NAMALWA (cell line): ENCODE data around the gene GTF2H3.

Experiments used
- DNase-seq: peaks from one replicate; pipeline ENCODE4 v3.0.0-alpha.2; 2015; ENCODE audit warnings: low spot score

The GTF2H3 gene

DNA sequence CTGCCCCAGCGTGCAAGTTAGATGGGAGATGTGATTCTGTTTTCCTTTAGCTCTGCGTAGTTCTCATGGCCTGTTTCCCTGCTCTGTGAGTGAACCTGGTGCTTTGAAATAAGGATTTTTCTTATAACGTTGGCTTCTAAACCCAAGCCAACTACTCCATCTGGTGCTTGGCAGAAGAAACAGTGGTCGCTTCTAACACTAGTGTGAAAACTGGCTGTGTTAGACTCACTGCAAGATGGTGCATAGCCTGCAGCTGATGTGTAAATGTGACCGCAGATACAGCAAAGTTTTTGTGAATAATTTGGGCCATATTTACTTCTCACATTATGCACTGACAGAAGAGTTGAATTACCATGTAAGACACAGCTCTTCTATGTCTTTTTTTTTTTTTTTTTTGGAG, 12.2 kb downstream of the GTF2H3 start:
- no peak for DNase-seq

DNA sequence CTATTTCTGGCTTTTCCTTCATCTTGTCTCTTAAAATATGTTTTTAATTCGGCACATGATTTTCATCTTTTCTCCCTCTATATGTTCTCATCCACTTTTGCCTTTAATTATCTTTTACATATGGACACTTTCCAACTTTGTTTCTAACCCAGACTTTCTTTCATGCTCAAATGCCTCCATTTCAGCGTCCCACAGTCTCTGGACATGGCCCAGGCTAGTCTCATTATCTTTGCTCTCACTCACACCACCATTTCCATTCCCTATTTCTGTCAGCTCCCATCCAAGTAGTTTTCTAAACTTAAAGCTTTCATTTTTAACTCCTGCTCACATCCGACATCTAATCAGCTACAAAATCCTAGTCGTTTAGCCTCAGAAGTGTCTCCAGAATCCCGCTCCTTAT, 14.8 kb downstream of the GTF2H3 start:
- DNase-seq, result no peak

DNA sequence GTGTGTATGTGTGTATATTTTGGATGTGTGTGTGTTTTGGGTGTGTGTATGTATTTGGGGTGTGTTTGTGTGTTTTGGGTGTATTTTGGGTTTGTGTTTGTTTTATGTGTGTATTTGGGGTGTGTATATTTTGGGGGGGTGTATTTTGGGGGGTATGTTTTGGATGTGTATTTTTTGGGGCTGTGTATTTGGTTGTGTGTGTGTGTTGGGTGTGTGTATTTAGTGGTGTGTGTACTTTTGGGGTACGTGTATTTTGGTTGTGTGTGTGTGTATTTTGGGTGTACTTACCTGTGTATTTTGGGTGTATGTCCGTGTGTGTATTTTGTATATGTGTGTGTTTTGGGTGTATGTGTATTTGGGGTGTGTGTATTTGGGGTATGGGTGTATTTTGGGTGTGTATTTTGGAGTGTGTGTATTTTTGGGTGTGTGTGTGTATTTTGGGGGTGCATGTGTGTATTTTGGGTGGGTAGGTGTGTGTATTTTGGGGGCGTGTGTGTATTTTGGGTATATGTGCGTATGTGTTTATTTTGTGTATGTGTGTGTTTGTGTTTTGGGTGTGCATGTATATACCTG, 20.6 kb downstream of the GTF2H3 start:
- DNase-seq, result no peak

DNA sequence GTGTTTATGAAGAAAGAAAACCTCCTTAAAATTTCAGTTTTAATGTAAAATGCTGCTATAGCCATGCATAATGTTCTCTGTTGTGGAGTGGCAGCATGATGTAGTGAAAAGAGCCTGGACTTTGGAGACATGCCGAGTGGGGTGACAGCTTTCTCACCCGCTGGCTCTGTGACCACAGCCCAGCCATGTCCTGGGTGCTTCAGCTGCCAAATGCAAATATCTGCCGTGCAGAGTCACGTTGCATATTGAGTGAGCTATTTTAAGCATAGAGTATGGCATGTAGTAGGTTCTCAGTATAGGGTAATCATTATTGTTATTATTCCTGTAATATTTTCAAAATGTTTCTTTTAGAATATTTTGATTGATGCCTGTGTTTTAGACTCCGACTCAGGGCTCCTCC, 21.8 kb downstream of the GTF2H3 start:
- DNase-seq, result peak; percentile 63

DNA sequence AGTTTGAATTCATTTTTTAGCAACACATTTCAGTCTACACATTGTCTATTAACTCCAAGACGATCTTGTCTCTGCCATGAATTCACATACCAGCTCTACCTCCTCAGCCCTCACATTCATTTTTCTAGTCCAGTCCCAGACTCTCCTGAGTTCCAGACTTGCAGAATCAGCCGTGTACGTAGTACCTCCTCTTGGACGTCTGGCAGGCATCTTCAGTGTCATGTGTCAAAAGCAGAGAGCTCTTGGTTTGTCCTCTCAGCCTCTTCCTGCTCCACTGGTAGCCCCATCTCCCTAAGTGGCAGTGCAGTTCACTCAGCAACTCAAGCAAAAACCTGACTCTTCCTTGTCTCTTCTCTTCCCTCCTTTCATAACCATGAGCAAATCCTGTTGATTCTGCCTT, 22.8 kb downstream of the GTF2H3 start:
- DNase-seq, result no peak

DNA sequence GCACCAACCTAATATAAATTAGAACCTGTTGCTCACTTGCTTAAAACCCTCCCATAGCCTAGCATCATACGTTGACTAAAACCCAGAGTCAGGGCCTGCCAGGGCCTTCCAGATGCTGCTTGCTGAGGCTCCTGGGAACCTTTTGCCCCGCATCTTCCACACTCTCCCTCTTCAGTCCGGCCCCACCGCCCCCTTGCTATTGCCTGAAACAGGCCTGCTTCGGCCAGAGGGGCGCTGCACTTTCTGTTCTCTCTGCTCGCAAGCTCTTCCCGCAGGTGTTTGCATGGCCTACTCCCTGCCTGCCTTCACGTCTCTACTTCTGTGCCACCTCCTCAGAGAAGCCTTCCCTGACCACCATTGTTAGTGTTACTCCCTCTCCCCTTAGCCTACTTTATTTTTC, 23.6 kb downstream of the GTF2H3 start:
- DNase-seq, result no peak

DNA sequence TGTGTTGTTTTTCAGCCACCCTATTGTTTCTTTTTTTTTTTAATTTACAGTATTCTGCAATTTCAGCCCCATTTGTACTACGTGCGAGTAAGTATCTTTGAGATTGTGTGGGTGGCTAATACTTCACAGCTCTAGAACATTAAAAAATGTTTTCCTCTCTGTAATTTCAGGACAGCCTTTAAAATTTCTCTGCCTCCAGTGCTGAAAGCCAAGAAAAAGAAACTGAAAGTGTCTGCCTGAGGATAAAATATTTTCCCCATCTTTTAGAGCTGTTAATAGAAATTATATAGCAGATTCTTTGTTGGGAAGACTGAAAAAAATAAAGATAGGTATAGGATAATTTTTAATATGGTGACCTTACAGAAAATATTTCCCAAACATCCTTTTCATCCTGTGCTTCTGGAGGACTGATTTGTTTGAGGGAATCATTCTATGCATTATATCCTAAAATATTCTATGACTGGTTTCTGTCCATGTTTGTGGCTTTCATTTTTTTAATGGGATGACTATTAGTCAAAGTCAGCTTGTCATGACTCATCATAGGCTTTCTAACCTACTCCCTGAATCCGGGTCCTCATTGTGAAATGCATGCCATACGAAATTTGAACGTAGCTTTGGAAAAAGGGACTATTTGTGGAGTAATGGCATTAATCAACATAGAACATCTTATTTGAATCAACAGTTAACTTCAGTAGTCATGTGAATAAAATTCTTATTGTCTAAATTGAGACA, 26.5 kb downstream of the GTF2H3 start:
- DNase-seq, result no peak

DNA sequence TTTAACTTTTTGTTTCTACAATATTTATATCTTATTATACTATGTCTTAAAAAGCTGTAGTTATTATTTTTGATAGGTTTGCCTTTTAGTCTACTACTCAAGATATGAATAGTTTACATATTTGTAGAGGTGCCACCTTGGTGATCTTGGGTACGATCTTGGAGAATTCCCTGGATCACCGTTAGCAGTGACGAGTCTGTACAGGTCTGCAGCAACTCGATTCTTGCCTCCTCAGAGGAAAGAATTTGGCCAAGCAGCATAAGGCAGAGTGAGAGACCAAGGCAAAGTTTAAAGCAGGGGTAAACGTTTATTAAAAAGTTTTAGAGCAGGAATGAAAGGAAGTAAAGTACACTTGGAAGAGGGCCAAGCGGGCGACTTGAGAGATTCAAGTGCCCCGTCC, 34.1 kb downstream of the GTF2H3 start:
- DNase-seq, result no peak

DNA sequence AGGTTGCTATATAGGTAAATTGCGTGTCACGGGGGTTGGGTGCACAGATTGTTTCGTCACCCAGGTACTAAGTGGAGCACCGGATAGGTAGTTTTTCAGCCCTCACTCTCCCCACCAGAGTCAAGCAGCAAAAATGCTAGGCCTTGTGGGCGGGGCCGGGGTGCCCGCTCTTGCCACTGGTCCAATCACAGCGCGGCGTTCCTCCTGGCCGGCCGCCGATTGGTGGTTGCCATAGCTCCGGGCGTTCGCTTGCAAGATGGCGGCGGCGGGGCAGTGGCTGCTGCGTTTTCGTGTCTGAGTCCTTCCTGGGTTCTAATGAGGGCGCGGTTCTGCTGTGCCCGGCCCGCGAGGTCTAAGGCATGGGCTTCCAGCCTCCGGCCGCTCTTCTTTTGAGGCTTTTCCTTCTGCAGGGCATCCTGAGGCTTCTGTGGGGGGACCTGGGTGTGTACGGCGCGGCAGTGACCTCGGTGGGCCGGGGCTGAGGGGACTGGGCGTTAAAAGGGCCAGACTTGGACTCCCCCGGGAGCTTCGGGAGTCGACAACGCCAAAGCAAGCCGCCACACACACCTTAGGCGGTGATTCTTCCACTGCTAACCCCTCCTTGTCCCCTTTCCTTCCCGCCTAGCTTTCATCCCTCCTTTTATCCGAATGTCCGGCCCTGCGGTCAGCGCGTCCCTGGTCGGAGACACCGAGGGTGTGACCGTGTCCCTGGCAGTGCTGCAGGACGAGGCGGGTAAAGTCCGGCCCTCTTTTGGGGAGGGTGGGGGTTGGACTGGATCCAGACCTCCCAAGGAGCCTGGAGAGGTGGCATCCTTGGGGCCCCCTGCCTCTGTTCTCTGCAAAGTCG, 37.5 kb downstream of the GTF2H3 start, which contains the start of gene TCTN2:
Gene TCTN2, plus strand, starts transcription at position 232 of the 847 bp plus-strand sequence. Its CDS starts 128 bp downstream, at position 360.
- peak; percentile 95 for DNase-seq

DNA sequence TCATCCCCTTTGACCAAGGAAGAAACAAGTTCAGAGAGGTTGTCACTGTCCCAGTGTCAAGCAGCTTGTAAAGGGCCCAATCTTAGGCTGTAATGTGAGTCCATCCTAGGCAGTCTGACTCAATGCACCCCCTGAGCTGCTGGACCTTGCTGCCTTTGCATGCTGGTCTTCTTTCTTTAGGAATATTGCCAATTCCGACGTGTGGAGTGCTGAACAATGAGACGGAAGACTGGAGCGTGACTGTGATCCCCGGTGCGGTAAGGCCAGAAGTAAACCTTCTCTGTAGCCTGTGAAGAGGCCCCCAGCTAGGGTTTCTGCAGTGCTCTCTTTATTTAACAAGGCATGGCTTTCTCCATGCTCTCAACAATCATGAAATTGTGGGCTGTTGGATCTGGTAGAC, 38.2 kb downstream of the GTF2H3 start:
- no peak for DNase-seq

DNA sequence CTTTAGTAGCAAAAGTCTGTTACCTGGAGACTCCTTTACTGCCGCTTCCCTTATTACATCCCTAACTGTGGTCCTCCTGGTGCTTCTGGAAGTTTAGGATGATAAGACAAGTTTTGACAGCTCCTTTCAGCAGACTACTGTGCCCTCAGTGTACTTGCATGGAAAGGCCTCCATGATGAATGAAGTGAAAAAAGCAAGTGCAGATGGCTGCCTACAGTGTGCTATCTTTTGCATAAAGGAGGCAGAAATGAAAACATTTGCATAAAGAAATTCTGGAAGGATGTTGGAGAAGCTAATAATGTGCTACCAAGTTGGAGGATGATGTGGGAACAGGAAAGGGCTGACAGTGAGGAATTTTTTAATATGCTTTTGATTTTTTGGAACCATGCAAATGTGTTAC, 41.8 kb downstream of the GTF2H3 start:
- DNase-seq, result no peak

DNA sequence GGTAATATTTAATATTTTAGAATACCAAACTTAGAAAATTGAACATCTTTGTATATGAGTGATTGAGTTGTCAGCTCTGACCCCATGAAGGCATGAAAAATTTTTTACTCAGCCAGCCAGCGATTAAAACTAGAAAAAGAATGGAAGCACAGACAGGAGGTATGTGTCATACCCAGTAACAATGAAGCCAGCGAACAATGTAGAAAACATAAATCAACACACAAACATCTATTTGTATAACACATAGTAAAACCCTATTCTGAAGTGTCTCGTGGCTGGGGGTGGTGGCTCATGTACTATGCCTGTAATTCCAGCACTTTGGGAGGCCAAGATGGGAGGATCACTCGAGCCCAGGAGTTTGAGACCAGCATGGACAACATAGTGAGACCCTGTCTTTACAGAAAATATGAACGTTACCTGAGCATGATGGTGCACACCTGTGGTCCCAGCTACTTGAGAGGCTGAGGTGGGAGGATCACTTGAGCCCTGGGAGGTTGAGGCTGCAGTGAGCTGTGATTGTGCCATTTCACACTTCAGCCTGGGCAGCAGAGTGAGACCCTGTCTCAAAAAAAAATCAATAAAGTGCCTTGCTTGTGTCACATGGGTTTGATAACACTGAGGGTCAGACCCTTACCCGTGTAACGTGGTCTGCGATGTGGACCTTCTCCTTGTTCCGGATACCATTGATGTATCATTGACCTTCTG, 43.1 kb downstream of the GTF2H3 start:
- no peak for DNase-seq

DNA sequence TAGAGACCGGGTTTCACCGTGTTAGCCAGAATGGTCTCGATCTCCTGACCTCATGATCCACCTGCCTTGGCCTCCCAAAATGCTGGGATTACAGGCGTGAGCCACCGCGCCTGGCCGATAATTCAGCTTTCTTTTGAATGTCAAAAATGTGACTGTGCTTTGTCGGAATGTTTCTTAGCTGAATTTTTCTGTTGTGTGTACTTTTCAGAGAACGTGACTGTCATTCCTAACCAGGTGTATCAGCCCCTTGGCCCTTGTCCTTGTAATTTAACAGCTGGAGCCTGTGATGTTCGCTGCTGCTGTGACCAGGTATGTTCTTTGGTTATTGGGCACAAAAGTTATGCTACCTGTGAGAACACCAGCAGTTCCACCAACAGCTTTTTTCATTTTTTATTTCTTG, 45.4 kb downstream of the GTF2H3 start:
- DNase-seq, result no peak

DNA sequence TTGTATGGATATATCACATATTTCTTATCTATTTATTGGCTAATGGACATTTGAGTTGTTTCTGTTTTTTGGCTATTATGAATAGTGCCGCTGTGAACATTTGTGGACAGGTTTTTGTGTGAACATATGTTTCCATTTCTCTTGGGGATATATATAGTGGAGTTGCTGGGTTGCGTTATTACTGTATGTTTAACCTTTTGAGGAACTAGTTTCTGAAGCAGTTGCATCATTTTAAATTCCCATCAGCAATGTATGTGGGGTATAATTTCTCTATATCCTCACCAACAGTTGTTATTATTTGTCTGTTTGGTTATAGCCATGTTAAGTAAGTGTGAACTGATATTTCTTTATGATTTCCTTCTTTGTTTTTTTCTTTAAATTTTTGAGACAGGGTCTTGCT, 48.0 kb downstream of the GTF2H3 start:
- peak; percentile 13 for DNase-seq

DNA sequence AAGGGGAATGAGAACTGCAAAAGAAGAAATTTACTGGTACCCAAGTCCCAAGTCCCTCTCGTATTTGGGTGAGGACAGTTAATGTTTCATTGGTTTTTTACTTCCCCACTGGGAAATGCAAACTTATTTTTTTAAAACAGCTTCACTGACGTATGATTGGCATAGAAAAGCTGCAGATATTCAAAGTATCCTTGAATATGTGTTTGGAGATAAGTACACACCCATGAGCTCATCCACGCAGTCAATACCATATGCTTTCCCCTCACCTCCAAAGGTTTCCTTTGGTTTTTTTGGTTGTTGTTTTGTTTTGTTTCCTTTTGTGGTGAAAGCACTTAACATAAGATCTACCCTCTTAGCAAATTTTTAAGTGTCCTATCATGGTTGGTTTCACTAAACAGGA, 50.3 kb downstream of the GTF2H3 start:
- no peak for DNase-seq

DNA sequence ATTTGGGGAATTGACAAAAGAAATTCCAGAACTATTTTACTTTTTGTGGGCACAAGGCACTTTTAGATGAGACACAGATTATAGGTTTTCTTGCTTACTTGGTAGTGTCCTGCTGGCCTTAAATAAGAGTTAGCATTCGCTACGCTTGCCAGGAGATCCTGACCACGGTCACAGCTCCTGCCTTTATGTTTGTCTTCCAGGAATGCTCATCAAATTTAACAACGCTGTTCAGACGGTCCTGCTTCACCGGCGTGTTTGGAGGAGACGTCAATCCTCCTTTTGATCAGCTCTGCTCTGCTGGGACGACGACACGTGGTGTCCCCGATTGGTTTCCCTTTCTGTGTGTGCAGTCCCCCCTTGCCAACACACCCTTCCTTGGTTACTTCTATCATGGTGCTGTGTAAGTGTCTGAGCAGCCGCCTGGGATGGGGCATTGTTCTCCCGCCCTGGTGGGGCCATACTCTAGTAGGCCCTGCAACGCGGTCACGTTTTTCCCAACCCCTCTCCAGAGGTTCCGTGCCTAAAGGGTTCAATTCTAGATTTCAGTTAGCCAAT, 53.1 kb downstream of the GTF2H3 start:
- DNase-seq, result no peak

DNA sequence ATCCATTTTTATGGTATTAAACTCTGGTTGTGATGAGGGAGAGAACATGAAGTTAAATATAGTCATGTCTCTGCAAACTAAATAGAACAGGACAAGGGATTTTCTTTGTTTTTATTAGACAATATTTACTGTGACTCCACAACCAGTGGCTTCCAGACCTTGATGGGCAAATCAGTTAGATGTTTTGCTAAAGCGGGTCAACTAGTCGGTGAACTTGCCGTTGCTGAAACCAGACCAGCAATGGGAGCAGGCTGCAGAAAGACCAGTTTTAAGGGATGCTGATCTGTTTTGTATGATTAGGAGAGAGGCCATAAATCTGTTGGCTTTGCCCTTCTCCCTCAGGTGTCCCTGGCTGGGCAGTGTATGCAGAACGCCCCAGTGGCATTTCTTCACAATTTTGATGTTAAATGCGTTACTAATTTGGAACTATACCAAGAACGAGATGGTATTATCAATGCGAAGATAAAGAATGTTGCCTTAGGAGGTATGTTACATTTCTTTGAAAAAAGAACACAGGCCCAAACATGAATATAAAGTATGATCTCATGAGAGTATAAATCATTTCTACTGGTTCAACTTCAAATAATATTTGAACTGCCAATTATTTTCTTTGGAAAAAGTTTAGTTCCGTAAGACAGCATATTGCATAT, 56.7 kb downstream of the GTF2H3 start:
- no peak for DNase-seq

DNA sequence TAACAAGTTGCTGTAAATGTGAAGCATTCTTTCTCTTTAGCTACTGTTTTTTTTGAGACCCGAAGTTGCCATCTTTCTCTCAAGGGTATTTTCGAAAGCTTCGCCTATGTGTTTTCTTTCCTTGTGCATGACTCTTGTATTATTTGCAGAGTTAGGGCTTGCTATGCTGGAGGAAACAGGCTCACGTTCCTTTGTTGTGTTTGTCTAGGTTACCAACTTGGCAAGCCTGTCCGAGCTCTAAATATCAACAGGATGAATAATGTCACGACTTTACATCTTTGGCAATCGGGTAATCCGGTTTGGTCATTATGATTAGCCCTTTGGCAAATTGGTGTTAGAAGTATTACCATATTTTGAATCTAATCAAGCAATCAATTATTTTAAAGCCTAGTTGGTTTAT, 62.6 kb downstream of the GTF2H3 start:
- no peak for DNase-seq

DNA sequence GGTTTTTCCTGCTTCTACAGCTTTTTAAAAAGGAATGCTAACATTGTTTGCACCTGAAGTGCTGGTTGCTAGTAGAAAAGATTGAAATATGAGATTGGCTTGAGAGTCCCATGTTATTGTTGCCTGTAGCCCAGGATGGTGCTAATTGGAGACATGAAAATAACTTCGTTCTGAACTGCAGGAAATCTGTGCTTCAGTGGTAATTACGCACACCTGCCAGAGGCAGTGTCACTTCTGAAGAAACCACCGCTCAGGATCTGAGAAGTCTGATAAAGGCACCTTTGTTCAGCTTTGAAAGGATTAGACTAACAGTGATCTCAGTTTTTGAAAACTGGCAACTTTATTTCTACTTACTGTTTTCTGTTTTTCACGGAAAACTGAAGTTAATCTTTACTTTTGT, 63.0 kb downstream of the GTF2H3 start:
- no peak for DNase-seq

DNA sequence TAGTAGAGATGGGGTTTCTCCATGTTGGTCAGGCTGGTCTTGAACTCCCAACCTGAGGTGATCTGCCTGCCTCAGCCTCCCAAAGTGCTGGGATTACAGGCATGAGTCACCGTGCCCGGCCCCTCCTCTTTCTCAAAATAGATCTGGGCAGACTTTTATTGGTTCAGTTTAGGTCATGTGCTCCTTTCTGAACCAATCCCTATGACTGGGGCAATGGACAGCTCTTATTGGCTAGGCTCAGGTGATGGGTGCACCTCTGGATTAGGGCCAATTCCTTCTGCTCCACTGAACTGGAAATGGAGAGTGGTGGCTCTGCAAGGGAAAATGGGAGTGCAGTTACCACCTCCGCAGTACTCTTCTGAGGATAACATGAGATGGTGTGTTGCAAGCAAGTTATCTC, 72.3 kb downstream of the GTF2H3 start:
- peak; percentile 52 for DNase-seq

DNA sequence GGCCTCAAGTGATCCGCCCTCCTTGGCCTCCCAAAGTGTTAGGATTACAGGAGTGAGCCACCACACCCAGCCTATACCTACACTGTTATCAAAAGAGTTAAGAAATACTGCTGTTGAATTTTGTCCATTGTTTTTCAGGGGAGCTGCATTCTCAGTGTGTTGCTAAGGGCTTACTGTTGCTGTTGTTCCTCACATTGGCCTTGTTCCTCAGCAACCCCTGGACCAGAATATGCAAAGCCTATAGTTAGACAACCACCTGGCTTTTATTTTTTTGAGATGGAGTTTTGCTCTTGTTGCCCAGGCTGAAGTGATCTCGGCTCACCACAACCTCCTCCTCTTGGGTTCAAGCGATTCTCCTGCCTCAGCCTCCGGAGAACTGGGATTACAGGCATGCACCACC, 73.8 kb downstream of the GTF2H3 start:
- peak; percentile 50 for DNase-seq
